ENCODE data around the gene FBF1.

FBF1 gene

DNA sequence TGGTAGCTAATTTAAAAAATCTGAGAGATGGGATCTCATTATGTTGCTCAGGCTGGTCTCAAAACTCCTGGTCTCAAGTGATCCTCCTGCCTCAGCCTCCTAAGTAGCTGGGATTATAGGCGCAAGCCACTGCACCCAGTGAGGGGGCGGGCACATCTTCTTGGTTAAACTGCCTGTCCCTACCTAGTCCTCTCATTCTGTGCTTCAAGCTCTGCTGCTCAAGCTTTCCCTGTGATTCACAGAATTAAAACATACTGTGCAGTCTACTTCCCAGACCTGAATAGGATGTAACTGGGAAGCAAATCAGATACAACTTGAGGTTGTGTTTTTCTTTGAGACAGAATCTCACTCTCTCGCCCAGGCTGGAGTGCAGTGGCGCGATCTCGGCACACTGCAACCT lies 38.4 kb downstream of the FBF1 start:
- H3K9me3 Mint-ChIP-seq: no peaks in the 10 kb centered on the region
- peaks cover 32% of the 10 kb centered on the region for H3K36me3 Mint-ChIP-seq (ENCODE audit: insufficient read depth)
- DNase-seq (ENCODE audit: low spot score in 2 of 2): no peak
- H3K4me1 Mint-ChIP-seq: peaks cover 23% of the 10 kb centered on the region
- no peak overlapping the region for H3K27ac Mint-ChIP-seq (ENCODE audit: low read depth)
- no peaks in the 10 kb centered on the region for H3K27me3 Mint-ChIP-seq
- no peak for ATAC-seq (replicated peaks; ENCODE audit: extremely low read depth, poor library complexity, severe bottlenecking)
- no peak overlapping the region for H3K4me3 Mint-ChIP-seq

DNA sequence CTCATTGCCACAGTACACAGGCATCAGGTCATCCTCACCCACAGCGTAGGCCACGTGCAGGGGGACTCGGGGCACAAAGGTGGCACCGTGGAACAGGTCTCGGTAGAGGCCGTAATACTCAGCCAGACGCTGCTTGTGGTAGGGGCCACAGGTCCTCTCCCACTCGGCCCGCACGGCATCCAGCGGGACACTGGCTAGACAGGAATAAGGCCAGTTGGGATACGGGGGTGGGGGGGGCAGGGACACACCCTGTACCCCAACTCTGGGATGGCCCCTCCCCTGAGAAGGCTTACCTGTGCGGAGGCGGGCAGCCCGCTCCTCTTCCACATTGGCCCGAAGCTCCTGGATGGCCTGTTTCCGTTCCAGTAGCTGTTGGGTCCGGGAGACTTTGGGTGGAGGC lies 39.1 kb downstream of the FBF1 start:
- no peaks in the 10 kb centered on the region for H3K9me3 Mint-ChIP-seq
- H3K36me3 Mint-ChIP-seq (ENCODE audit: insufficient read depth): peaks cover 32% of the 10 kb centered on the region
- no peak for DNase-seq (ENCODE audit: low spot score in 2 of 2)
- H3K27me3 Mint-ChIP-seq: no peaks in the 10 kb centered on the region
- no peak for ATAC-seq (replicated peaks; ENCODE audit: extremely low read depth, poor library complexity, severe bottlenecking)
- H3K27ac Mint-ChIP-seq (ENCODE audit: low read depth): no peak overlapping the region
- no peak overlapping the region for H3K4me3 Mint-ChIP-seq
- peaks cover 25% of the 10 kb centered on the region for H3K4me1 Mint-ChIP-seq

DNA sequence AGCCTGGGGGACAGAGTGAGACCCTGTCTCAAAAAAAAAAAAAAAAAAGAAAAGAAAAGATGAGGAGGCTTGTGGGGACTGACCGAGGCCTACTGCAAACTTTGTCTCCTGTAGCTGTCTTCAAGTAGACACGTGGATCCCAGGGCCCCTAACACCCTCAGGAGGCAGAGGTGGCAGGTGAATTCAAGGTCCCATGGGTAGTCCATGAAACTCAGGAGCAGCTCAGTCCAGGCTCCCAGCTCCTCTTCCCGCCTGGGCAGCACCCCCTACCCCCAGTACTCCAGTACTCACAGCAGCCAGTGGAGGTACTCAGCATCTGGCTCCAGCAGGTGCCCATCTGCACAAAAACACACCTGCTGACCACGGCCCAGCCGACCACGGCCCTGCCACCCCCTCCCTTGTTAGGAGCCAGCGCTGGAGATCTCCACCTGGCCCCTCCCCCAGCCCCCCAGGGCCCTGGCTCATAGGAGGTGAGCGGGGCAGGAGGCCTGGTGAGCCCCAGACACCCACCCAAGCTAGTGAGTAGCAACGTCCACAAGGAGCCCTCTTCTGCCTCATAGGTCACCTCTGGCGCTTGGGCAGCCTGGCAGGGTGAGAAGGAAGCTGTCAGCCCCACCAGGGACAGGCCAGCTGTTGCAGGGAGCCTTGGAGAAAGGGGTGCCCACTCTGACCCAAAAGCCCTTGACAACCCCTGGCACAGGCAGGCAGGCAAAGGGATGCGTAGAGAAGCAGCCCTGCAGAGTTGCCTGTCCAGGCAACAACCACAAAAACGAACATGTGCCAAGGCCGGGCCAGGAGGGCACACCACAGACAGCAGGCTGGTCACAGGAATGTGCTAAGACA lies 39.9 kb downstream of the FBF1 start:
- peaks cover 30% of the 10 kb centered on the region for H3K36me3 Mint-ChIP-seq (ENCODE audit: insufficient read depth)
- no peaks in the 10 kb centered on the region for H3K27me3 Mint-ChIP-seq
- no peak overlapping the region for H3K4me3 Mint-ChIP-seq
- H3K9me3 Mint-ChIP-seq: no peaks in the 10 kb centered on the region
- DNase-seq (ENCODE audit: low spot score in 2 of 2) (no peak), ATAC-seq (replicated peaks; ENCODE audit: extremely low read depth, poor library complexity, severe bottlenecking) (no peak)
- H3K4me1 Mint-ChIP-seq: peaks cover 27% of the 10 kb centered on the region
- no peak overlapping the region for H3K27ac Mint-ChIP-seq (ENCODE audit: low read depth)

DNA sequence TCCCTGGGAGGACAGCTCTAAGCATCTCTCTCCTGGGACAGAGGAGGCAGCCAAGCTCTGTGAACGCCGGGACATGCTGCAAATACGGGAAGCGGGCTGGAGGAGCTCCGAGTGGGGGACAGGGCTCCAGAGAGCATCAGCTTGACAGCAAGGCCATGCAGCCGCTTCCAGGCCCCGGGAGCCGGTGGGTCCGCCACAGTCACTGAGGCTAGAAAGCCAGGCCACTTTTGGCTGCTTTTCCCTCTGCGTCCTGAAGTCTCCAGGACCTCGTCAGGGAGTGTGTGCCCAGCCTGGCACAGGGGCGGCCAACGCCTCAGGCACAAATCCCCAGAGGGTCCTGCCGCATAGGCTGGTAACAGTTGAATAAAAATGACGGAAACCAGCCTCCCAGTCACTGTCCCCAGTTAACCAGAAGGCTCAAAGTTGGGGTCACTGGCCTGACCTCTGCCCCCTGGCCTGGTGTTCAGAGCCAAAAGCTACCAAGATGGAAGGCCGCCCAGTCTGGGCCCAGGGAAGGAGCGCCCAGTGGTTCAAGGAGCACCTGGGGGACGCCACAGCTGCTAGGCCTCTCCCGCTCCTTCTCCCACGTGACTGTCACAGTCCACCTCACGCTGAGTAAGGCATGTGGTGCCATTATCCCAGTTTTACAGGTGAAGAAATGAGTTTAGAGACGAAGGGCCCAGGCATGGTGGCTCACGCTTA lies 40.9 kb downstream of the FBF1 start:
- peaks cover 31% of the 10 kb centered on the region for H3K36me3 Mint-ChIP-seq (ENCODE audit: insufficient read depth)
- H3K9me3 Mint-ChIP-seq: no peaks in the 10 kb centered on the region
- ATAC-seq (replicated peaks; ENCODE audit: extremely low read depth, poor library complexity, severe bottlenecking) (no peak), DNase-seq (ENCODE audit: low spot score in 2 of 2) (no peak)
- H3K27ac Mint-ChIP-seq (ENCODE audit: low read depth): no peak overlapping the region
- H3K27me3 Mint-ChIP-seq: no peaks in the 10 kb centered on the region
- no peak overlapping the region for H3K4me3 Mint-ChIP-seq
- peaks cover 37% of the 10 kb centered on the region for H3K4me1 Mint-ChIP-seq

DNA sequence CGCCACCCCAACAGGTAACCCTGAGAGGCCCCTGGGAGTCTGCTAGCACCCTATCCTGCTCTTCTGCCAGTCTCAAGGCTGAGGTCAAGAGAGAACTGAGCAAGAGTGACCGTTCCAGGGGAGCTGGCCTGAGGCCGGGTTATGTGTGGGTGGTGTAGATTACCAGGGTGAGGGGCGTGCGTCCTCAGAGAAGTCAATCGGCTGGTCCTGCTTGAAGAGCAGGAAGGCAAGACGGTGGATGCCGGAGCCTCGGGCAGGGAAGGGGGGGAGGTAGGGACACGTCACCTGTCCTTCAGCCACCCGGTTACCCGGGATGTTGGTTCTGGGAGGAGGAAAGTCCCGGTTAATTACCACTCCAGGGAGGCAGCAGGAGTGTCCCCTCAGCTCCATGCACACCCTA lies 41.5 kb downstream of the FBF1 start:
- ATAC-seq (replicated peaks; ENCODE audit: extremely low read depth, poor library complexity, severe bottlenecking) (no peak), DNase-seq (ENCODE audit: low spot score in 2 of 2) (no peak)
- Mint-ChIP-seq H3K27ac (ENCODE audit: low read depth) (no peak overlapping the region), H3K36me3 (ENCODE audit: insufficient read depth) (peaks cover 27% of the 10 kb centered on the region), H3K4me1 (peaks cover 35% of the 10 kb centered on the region), H3K4me3 (no peak overlapping the region), H3K27me3 (no peaks in the 10 kb centered on the region), H3K9me3 (no peaks in the 10 kb centered on the region)

DNA sequence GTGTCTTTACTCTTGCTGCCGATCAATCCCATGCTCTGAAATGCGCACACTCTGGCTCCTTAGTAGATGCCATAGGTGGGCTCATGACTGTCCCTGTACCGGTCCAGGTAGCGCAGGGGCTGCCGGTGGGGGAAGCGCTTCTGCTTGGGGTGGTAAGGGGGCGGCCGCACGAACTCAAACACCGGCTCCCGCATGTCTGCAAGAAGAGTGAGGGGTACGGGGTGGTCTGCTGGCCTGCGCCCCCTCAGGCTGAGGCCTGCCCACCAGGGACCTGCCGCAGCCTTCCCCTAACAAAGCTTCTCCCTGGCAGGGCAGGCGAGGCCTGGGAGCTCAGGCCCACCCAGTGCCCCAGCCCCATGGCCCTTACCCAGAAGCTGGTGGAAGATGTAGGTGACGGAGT lies 42.1 kb downstream of the FBF1 start:
- Mint-ChIP-seq H3K36me3 (ENCODE audit: insufficient read depth) (peaks cover 26% of the 10 kb centered on the region), H3K4me3 (peak overlapping the region; percentile 82)
- DNase-seq (ENCODE audit: low spot score in 2 of 2): no peak

DNA sequence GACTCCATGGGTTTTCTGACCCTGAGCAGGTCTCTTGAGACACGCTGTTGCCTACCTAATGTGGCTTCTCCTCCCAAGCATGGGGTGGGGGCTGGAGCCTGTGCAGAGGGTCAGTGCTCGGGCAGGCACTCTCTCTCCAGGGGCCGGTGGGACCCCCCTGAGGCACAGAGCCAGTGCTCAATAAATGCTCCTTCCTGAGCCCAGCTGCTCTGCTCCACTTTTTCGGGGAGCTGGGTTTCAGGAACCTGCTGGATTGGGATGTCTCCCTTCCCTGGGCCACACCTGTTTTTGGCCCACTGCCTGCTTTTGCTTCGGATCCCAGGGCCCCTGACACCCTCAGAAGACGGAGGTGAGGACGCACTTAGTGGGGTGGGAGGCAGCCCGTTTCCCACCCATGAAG lies 42.8 kb downstream of the FBF1 start:
- Mint-ChIP-seq H3K36me3 (ENCODE audit: insufficient read depth) (peaks cover 24% of the 10 kb centered on the region), H3K27ac (ENCODE audit: low read depth) (peak overlapping the region; percentile 41), H3K9me3 (no peaks in the 10 kb centered on the region), H3K27me3 (no peaks in the 10 kb centered on the region), H3K4me1 (peaks cover 38% of the 10 kb centered on the region), H3K4me3 (peak overlapping the region; percentile 82)
- DNase-seq (ENCODE audit: low spot score in 2 of 2) (no peak), ATAC-seq (replicated peaks; ENCODE audit: extremely low read depth, poor library complexity, severe bottlenecking) (no peak)

More for the DNA sequence above, 42.1 kb downstream of the FBF1 start:
- no peak for ATAC-seq (replicated peaks; ENCODE audit: extremely low read depth, poor library complexity, severe bottlenecking)
- no peaks in the 10 kb centered on the region for H3K27me3 Mint-ChIP-seq
- H3K4me1 Mint-ChIP-seq: peaks cover 35% of the 10 kb centered on the region
- H3K27ac Mint-ChIP-seq (ENCODE audit: low read depth): no peak overlapping the region
- H3K9me3 Mint-ChIP-seq: no peaks in the 10 kb centered on the region

DNA sequence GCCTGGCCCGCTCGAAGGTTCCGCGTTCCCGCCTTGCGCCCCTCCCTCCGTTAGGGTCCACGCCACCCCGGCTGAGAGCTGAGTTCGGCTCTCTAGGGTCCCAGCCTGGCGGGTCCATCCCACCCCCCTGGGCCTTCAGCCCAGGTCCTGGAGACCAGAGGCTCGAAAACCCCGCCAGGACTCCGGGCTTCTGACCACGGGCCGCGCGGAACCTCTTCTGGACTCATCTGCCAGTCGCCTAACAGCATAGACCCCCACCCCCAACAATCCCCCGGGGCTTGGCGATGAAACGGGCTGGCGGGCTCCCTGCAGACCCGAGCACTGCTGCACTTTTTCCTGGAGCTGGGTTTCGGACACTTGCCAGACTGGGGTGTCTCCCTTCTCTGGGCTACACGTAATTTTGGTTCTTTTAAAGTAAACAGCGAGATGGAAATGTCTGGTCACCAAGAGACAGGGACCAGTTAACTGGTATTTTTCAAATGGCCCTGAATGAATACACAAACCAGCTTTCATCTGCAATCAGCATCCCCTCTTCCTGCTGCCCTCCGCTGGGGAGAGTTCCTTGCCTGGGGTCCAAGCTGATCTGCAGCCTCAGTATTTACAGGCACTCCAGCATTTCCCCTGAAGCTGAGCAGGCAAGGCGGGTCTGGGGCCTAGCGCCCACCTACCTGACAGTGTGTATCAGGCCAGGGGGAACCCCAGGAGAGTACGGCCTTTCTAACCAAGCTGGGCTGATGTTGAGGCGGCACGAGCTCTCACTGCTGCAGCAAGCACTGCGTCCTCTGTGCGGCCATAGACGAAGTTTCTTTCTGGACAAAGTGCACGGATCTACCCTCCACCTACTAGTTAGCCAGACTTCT lies 43.5 kb downstream of the FBF1 start:
- DNase-seq (ENCODE audit: low spot score in 2 of 2) (no peak), ATAC-seq (replicated peaks; ENCODE audit: extremely low read depth, poor library complexity, severe bottlenecking) (no peak)
- Mint-ChIP-seq H3K27ac (ENCODE audit: low read depth) (peak overlapping the region; percentile 41), H3K4me3 (peak overlapping the region; percentile 82), H3K4me1 (peaks cover 38% of the 10 kb centered on the region), H3K36me3 (ENCODE audit: insufficient read depth) (peaks cover 24% of the 10 kb centered on the region), H3K9me3 (no peaks in the 10 kb centered on the region), H3K27me3 (no peaks in the 10 kb centered on the region)

DNA sequence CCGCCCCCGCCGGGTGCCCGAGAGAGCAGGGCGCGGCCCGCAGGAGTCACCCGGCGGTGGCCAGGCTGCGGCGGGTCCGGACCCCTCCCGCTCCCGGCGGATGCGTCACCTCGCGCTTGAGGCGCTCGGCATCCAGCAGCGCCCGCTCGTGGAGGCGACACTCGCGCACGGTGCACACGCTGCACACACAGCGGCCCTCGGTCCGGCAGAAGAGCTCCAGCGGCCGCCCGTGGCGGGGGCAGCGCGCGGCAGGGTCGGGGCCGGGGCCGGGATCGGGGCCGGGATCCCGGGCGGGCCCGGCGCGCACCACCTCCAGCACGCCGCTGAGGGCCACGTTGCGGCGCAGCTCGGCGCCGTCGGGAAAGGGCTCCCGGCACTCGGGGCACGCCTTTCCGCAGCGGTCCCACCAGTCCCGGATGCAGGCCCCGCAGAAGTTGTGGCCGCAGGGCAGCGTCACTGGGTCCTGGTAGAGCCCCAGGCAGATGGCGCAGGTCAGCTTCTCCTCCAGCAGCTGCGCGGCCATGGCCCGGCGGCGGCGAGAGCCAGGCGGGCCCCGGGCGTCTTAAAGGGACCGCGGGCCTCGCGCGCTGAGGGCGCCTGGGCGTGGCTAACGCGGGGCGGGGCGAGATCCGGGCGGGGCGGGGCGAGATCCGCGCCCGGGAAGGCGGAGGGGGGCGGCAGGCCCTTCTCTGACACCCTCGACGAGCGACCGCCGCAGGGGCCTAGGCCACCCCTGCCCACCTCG lies 44.3 kb downstream of the FBF1 start, which contains the start of gene TRIM65:
Gene TRIM65 (minus strand): TSS at position 537 of the 745 bp plus-strand sequence. CDS start 14 bp downstream, at position 523.
- Mint-ChIP-seq H3K27me3 (no peaks in the 10 kb centered on the region), H3K9me3 (no peaks in the 10 kb centered on the region), H3K36me3 (ENCODE audit: insufficient read depth) (peaks cover 24% of the 10 kb centered on the region), H3K4me1 (peaks cover 38% of the 10 kb centered on the region), H3K4me3 (peak within 1 kb of the TSS; percentile 82), H3K27ac (ENCODE audit: low read depth) (peak within 1 kb of the TSS; percentile 92)
- DNase-seq (ENCODE audit: low spot score in 2 of 2): peak; percentile 58 to 62
- ATAC-seq (replicated peaks; ENCODE audit: extremely low read depth, poor library complexity, severe bottlenecking): peak; percentile 90

DNA sequence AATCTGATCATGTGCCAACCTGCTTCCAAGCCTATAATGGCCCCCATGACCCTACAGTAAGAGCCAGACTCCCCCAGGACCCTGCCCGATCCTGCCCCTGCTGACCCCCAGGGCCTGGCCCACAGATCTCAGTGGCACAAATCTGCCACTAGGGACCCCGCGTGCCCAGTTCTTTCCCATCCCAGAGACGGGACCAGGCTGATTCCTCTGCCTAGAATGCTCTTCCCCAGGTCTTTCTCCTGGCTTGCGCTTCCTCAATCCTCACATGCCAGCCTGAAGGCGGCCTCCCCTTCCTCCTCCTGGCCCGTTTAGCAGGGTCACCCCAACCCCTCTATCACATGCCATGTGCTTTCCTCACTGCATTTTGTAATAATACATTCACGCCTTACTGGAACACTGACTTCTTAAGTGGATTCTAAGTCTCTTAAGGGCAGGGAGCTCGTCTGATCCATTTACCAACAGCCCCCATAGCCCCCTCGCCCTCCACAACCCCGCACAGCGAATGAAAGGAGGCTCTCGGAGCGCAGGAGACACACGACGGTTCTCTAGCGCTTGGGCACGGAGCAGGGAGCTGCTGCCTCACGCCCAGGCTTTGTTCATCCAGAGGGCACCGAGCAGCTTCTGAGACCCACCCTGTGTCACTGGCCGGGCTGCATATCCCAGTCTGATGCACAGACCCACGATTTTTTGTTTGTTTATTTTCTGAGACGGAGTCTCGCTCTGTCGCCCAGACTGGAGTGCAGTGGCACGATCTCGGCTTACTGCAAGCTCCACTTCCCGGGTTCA lies 45.3 kb downstream of the FBF1 start:
- Mint-ChIP-seq H3K27ac (ENCODE audit: low read depth) (peak overlapping the region; percentile 92), H3K27me3 (no peaks in the 10 kb centered on the region)
- ATAC-seq (replicated peaks; ENCODE audit: extremely low read depth, poor library complexity, severe bottlenecking): no peak

DNA sequence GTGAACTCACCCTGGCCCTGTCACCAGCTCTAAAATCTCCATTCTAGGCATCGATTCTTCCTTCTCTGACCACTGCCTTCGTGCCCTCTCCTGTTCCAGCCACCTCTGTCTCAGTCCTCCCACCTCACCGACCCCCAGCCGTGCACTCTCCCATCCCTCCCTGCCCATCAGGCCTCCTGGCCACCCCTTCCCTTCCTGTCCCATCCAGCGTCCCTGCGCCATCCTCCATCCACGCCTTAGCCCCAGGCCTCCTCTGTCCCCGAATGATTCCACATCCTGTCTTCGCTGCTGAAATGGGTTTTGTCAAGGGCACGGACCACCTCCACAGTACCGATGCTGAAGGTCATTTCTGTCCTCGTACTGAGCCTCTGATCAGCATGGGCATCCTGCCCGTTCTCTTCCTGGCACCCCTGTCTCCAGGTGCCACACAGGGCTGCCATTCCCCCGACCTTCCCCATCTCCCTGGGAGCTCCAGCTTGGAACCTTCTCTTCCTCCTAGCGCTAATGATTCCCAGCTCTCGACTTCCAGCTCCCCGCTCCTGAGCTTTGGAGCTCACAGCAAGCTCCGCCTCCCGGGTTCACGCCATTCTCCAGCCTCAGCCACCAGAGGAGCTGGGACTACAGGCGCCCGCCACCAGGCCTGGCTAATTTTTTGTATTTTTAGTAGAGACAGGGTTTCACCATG lies 46.7 kb downstream of the FBF1 start:
- DNase-seq (ENCODE audit: low spot score in 2 of 2) (no peak), ATAC-seq (replicated peaks; ENCODE audit: extremely low read depth, poor library complexity, severe bottlenecking) (no peak)
- Mint-ChIP-seq H3K27me3 (no peaks in the 10 kb centered on the region), H3K4me1 (peaks cover 41% of the 10 kb centered on the region), H3K4me3 (no peak overlapping the region), H3K9me3 (no peaks in the 10 kb centered on the region), H3K27ac (ENCODE audit: low read depth) (peak overlapping the region; percentile 73), H3K36me3 (ENCODE audit: insufficient read depth) (peaks cover 12% of the 10 kb centered on the region)

More for the DNA sequence above, 45.3 kb downstream of the FBF1 start:
- DNase-seq (ENCODE audit: low spot score in 2 of 2): no peak
- H3K36me3 Mint-ChIP-seq (ENCODE audit: insufficient read depth): peaks cover 19% of the 10 kb centered on the region
- peaks cover 38% of the 10 kb centered on the region for H3K4me1 Mint-ChIP-seq
- H3K9me3 Mint-ChIP-seq: no peaks in the 10 kb centered on the region
- H3K4me3 Mint-ChIP-seq: peak overlapping the region; percentile 82

Measured in central memory CD8-positive, alpha-beta T cell (primary cell).